ENCODE results near the gene TBL1X. TPM values are rescaled to one million over a fixed set of nuclear protein-coding genes. Genes with fewer than 3 reads are reported as not detected.

Gene TBL1X
- total and polyA plus RNA-seq, 10 of the 15 experiments (the other 5 are each of a cell fraction or from before 2014, with no cell fraction given) = 4.4 to 26.3 (median 10.6) TPM

DNA sequence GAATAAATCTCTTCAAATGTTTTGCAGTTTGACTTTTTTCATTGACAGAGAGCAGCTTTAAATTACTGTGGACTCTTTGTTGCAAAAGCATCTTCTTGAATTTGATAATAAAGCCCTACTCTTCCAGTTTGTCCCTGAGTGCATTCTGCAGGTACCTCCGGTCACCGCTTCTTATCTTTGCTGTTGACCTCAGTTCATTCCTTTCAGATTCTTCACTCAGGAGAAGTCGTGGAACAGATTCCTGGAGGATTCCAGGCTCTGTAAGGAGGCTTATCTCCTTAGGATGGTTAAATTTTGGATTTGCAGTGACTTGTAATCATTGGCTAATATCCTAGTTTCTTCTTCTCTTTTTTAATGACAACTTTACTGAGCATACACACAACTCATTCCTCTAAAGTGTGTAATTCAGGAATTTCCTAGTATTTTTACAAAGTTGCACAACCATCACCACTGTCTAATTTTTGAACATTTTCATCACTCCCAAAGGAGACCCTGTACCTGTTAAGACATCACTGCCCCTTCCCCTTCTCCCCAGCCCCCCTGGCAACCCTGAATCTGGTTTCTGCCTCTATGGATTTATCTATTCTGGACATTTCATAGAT lies 22.0 kb downstream of the TBL1X start:
- H3K9ac ChIP-seq (ENCODE audit: control insufficient read depth, insufficient read depth, low read length) = no peak overlapping the region
- no peak for DNase-seq (ENCODE audit: low read depth, low spot score)
- in situ Hi-C loops (cut with MboI) = no loop called here
- TF ChIP-seq SPI1 (IDR thresholded peaks at IDR 0.05; ENCODE audit: borderline replicate concordance, insufficient read depth, low read depth, low read length) (no peak), CREB1 (IDR thresholded peaks at IDR 0.05; ENCODE audit: low read depth) (no peak), BMI1 (IDR thresholded peaks at IDR 0.05; ENCODE audit: borderline replicate concordance) (no peak), NRF1 (conservative IDR thresholded peaks at IDR 0.05; ENCODE audit: low read depth, low read length) (no peak), GABPA (IDR thresholded peaks at IDR 0.05; ENCODE audit: low read depth) (no peak), CHD2 (IDR thresholded peaks at IDR 0.05; ENCODE audit: borderline replicate concordance, low read depth, low read length) (no peak), MYC (IDR thresholded peaks at IDR 0.05; ENCODE audit: insufficient read depth, insufficient read length, insufficient replicate concordance, low read length, severe bottlenecking) (no peak), IKZF2 (IDR thresholded peaks at IDR 0.05) (no peak), STAT3 (IDR thresholded peaks at IDR 0.05; ENCODE audit: low read depth, low read length) (no peak), TBL1XR1 (IDR thresholded peaks at IDR 0.05; ENCODE audit: low read depth, low read length) (no peak), KDM1A (IDR thresholded peaks at IDR 0.05; ENCODE audit: borderline replicate concordance) (no peak), HCFC1 (IDR thresholded peaks at IDR 0.05; ENCODE audit: low read length) (no peak), TARDBP (IDR thresholded peaks at IDR 0.05; ENCODE audit: borderline replicate concordance) (no peak), ZNF24 (IDR thresholded peaks at IDR 0.05) (no peak), EP300 (IDR thresholded peaks at IDR 0.05; ENCODE audit: borderline replicate concordance in 1 of 2, control insufficient read depth in 1 of 2, low read depth in 2 of 2, low read length in 2 of 2) (no peak), DPF2 (IDR thresholded peaks at IDR 0.05) (no peak), SIN3A (IDR thresholded peaks at IDR 0.05; ENCODE audit: low read depth, low read length) (no peak)
- TF ChIP-seq, protein P1, sequence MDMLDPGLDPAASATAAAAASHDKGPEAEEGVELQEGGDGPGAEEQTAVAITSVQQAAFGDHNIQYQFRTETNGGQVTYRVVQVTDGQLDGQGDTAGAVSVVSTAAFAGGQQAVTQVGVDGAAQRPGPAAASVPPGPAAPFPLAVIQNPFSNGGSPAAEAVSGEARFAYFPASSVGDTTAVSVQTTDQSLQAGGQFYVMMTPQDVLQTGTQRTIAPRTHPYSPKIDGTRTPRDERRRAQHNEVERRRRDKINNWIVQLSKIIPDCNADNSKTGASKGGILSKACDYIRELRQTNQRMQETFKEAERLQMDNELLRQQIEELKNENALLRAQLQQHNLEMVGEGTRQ (IDR thresholded peaks at IDR 0.05; ENCODE audit: borderline replicate concordance, low read depth, low read length) = no peak
- TF ChIP-seq, protein P2, sequence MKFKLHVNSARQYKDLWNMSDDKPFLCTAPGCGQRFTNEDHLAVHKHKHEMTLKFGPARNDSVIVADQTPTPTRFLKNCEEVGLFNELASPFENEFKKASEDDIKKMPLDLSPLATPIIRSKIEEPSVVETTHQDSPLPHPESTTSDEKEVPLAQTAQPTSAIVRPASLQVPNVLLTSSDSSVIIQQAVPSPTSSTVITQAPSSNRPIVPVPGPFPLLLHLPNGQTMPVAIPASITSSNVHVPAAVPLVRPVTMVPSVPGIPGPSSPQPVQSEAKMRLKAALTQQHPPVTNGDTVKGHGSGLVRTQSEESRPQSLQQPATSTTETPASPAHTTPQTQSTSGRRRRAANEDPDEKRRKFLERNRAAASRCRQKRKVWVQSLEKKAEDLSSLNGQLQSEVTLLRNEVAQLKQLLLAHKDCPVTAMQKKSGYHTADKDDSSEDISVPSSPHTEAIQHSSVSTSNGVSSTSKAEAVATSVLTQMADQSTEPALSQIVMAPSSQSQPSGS (IDR thresholded peaks at IDR 0.05; ENCODE audit: low read length) = no peak
- TF ChIP-seq, protein P3, sequence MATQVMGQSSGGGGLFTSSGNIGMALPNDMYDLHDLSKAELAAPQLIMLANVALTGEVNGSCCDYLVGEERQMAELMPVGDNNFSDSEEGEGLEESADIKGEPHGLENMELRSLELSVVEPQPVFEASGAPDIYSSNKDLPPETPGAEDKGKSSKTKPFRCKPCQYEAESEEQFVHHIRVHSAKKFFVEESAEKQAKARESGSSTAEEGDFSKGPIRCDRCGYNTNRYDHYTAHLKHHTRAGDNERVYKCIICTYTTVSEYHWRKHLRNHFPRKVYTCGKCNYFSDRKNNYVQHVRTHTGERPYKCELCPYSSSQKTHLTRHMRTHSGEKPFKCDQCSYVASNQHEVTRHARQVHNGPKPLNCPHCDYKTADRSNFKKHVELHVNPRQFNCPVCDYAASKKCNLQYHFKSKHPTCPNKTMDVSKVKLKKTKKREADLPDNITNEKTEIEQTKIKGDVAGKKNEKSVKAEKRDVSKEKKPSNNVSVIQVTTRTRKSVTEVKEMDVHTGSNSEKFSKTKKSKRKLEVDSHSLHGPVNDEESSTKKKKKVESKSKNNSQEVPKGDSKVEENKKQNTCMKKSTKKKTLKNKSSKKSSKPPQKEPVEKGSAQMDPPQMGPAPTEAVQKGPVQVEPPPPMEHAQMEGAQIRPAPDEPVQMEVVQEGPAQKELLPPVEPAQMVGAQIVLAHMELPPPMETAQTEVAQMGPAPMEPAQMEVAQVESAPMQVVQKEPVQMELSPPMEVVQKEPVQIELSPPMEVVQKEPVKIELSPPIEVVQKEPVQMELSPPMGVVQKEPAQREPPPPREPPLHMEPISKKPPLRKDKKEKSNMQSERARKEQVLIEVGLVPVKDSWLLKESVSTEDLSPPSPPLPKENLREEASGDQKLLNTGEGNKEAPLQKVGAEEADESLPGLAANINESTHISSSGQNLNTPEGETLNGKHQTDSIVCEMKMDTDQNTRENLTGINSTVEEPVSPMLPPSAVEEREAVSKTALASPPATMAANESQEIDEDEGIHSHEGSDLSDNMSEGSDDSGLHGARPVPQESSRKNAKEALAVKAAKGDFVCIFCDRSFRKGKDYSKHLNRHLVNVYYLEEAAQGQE (IDR thresholded peaks at IDR 0.05; ENCODE audit: low read depth, low read length) = no peak
- no peak overlapping the region for H3K4me3 ChIP-seq
- WGBS (ENCODE audit: insufficient coverage, insufficient replicate concordance, low lambda C conversion rate, missing lambda C conversion rate) = 67% methylated on average over 3 of the region's 3 CpGs
- FAIRE-seq = no peak
- ChIA-PET CTCF (no interaction called here), RAD21 (ENCODE audit: unreplicated experiment) (no interaction called here), SMC1A (ENCODE audit: uncharacterized antibody, unreplicated experiment) (interaction anchor here (1.2 kb wide), 1 partner anchor 8 kb away, joined by 4 read pairs; no protein-coding TSS in a partner anchor), POLR2A (no interaction called here)
- H3K79me2 ChIP-seq (ENCODE audit: control insufficient read depth, insufficient read depth, low read length) = no peaks in the 10 kb centered on the region
- H3K27ac ChIP-seq (ENCODE audit: control insufficient read depth, insufficient read depth) = no peak overlapping the region
- no peaks in the 10 kb centered on the region for H3K4me1 ChIP-seq (ENCODE audit: control insufficient read depth, insufficient read depth, low read length)
- no peaks in the 10 kb centered on the region for H3K27me3 ChIP-seq (replicated peaks in 1 of 2; ENCODE audit: control insufficient read depth in 2 of 2, insufficient read depth in 2 of 2, low read length in 1 of 2)
- no peak overlapping the region for H2AFZ ChIP-seq (ENCODE audit: control insufficient read depth, low read depth, low read length)
- H3K9me3 ChIP-seq (replicated peaks; ENCODE audit: control insufficient read depth, insufficient read depth, low read length) = no peaks in the 10 kb centered on the region; the same call in 2 of the 3 replicates
- H3K36me3 ChIP-seq (ENCODE audit: control insufficient read depth in 2 of 2, insufficient read depth in 2 of 2, low read length in 1 of 2) = no peaks in the 10 kb centered on the region
- BruUV-seq (replicated peaks) = no TSS peak
- no peak overlapping the region for H3K4me2 ChIP-seq (ENCODE audit: control insufficient read depth, insufficient read depth)
- ATAC-seq = no peak
- intact Hi-C loops (cut with micrococcal nuclease; ENCODE audit: unreplicated experiment) = no loop called here
- no peaks in the 10 kb centered on the region for H4K20me1 ChIP-seq (ENCODE audit: control insufficient read depth, insufficient read depth)

Measured in GM12878 (cell line).